ENCODE measurements around the gene TOLLIP.

- TF ChIP-seq CTCF (conservative IDR thresholded peaks at IDR 0.05) (no peak), EZH2 (IDR thresholded peaks at IDR 0.05; ENCODE audit: low read depth) (no peak)
Measured at GRCh38 chr11:1287928-1288327, 21.5 kb downstream of the TOLLIP start.
